ENCODE data around the gene NPR3. TPM values are rescaled to one million over a fixed set of nuclear protein-coding genes. Genes with fewer than 3 reads are reported as not detected.

Gene NPR3
- total and polyA plus RNA-seq, 4 donors, result 0.70 to 15.4 (median 2.2) TPM

GRCh38 chr5:32679218-32679617 is 31.9 kb upstream of the NPR3 start:
- WGBS, result 82% methylated on average over 1 of the region's 1 CpG
- H3K36me3 ChIP-seq (ENCODE audit: control insufficient read depth in 4 of 4, insufficient read depth in 3 of 4, low read depth in 1 of 4, low read length in 3 of 4), result peaks cover 0 to 3% (median 0%) of the 10 kb centered on the region in 4 donors

GRCh38 chr5:32680183-32680582 is 30.9 kb upstream of the NPR3 start:
- TF ChIP-seq SP1 (IDR thresholded peaks at IDR 0.05) (no peak), HNF4G (IDR thresholded peaks at IDR 0.05) (no peak), NR2F2 (IDR thresholded peaks at IDR 0.05) (no peak), YY1 (IDR thresholded peaks at IDR 0.05) (no peak), RXRA (IDR thresholded peaks at IDR 0.05) (no peak), RAD21 (IDR thresholded peaks at IDR 0.05) (no peak), FOXA2 (IDR thresholded peaks at IDR 0.05) (no peak), ZBTB33 (IDR thresholded peaks at IDR 0.05) (no peak), REST (IDR thresholded peaks at IDR 0.05) (no peak), GABPA (IDR thresholded peaks at IDR 0.05 in 1 of 2, conservative IDR thresholded peaks at IDR 0.05 in 1 of 2) (no peak)
- Histone ChIP-seq H3K36me3 (ENCODE audit: control insufficient read depth in 4 of 4, insufficient read depth in 3 of 4, low read depth in 1 of 4, low read length in 3 of 4) (peaks cover 0 to 3% (median 0%) of the 10 kb centered on the region in 4 donors), H3K27ac (ENCODE audit: low read depth in 1 of 2, low read length in 2 of 2) (no peak overlapping the region), H3K27me3 (ENCODE audit: control insufficient read depth in 4 of 4, insufficient read depth in 4 of 4, low read length in 3 of 4) (no peaks in the 10 kb centered on the region), H3K4me3 (ENCODE audit: low read depth in 1 of 3, low read length in 3 of 3) (no peak overlapping the region), H3K9me3 (ENCODE audit: control insufficient read depth in 4 of 4, low read length in 3 of 4) (peaks cover 0 to 3% (median 0%) of the 10 kb centered on the region in 4 donors), H3K4me1 (ENCODE audit: control insufficient read depth in 4 of 4, insufficient read depth in 4 of 4, low read length in 3 of 4) (no peaks in the 10 kb centered on the region), H3K9ac (ENCODE audit: low read depth in 1 of 2, low read length in 2 of 2) (no peak overlapping the region)
- DNase-seq (ENCODE audit: low spot score), result no peak
- WGBS, result 88% methylated on average over 2 of the region's 2 CpGs

More at GRCh38 chr5:32679218-32679617, 31.9 kb upstream of the NPR3 start:
- no peak overlapping the region for H3K4me3 ChIP-seq (ENCODE audit: low read depth in 1 of 3, low read length in 3 of 3)
- H3K9me3 ChIP-seq (ENCODE audit: control insufficient read depth in 4 of 4, low read length in 3 of 4), result peaks cover 0 to 3% (median 0%) of the 10 kb centered on the region in 4 donors
- H3K27ac ChIP-seq (ENCODE audit: low read depth in 1 of 2, low read length in 2 of 2), result no peak overlapping the region
- no peak for DNase-seq (ENCODE audit: low spot score)
- TF ChIP-seq, protein P1, sequence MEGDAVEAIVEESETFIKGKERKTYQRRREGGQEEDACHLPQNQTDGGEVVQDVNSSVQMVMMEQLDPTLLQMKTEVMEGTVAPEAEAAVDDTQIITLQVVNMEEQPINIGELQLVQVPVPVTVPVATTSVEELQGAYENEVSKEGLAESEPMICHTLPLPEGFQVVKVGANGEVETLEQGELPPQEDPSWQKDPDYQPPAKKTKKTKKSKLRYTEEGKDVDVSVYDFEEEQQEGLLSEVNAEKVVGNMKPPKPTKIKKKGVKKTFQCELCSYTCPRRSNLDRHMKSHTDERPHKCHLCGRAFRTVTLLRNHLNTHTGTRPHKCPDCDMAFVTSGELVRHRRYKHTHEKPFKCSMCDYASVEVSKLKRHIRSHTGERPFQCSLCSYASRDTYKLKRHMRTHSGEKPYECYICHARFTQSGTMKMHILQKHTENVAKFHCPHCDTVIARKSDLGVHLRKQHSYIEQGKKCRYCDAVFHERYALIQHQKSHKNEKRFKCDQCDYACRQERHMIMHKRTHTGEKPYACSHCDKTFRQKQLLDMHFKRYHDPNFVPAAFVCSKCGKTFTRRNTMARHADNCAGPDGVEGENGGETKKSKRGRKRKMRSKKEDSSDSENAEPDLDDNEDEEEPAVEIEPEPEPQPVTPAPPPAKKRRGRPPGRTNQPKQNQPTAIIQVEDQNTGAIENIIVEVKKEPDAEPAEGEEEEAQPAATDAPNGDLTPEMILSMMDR (IDR thresholded peaks at IDR 0.05; ENCODE audit: low read depth, low read length, missing input control), result no peak
- TF ChIP-seq REST (IDR thresholded peaks at IDR 0.05), result no peak
- no peak for TF ChIP-seq EGR1 (IDR thresholded peaks at IDR 0.05; ENCODE audit: low read depth in 2 of 2)
- no peak for TF ChIP-seq RXRA (IDR thresholded peaks at IDR 0.05)
- no peaks in the 10 kb centered on the region for H3K27me3 ChIP-seq (ENCODE audit: control insufficient read depth in 4 of 4, insufficient read depth in 4 of 4, low read length in 3 of 4)
- no peak overlapping the region for H3K9ac ChIP-seq (ENCODE audit: low read depth in 1 of 2, low read length in 2 of 2)
- H3K4me1 ChIP-seq (ENCODE audit: control insufficient read depth in 4 of 4, insufficient read depth in 4 of 4, low read length in 3 of 4), result no peaks in the 10 kb centered on the region

Data from liver (tissue), 9 donors.